Omental fat pad (tissue), 4 donors: ENCODE measurements around the gene FAM210A. TPM values are rescaled to one million over a fixed set of nuclear protein-coding genes. Genes with fewer than 3 reads are reported as not detected.
"Not testable (repeated sequence)": the region's sequence is repeated elsewhere in the genome, so short reads cannot be mapped to it uniquely, and the experiment has no call there.

ENCODE experiments used
- ATAC-seq: fragments of 150-250 bp; one replicate; pipeline ENCODE4 v1.9.1; 2016; ENCODE audit warnings: mild to moderate bottlenecking, moderate library complexity; ENCODE audit not compliant: low FRiP score
- DNase-seq: peaks from one replicate; pipeline ENCODE4 v3.0.0-alpha.2; 2019; ENCODE audit warnings: low spot score
- total RNA-seq, 4 donors: library from RNA; depleted of rRNA; stranded (reverse); fragments of >200 nt; gene quantifications; one replicate each; pipeline ENCODE4 v1.1.0, GENCODE V29; 2016
- TF ChIP-seq, protein P1 (sequence below), 3 donors: fragments of 450-650 bp; IDR thresholded peaks; one replicate each; pipeline ENCODE4 v1.5.1; 2016 to 2017; ENCODE audit warnings: antibody characterized with exemption in 3 of 3, mild to moderate bottlenecking in 3 of 3, moderate library complexity in 2 of 3

Gene FAM210A
- total RNA-seq, 4 donors from 2014 or later = 6.6 to 30.9 (median 15.8) TPM

DNA sequence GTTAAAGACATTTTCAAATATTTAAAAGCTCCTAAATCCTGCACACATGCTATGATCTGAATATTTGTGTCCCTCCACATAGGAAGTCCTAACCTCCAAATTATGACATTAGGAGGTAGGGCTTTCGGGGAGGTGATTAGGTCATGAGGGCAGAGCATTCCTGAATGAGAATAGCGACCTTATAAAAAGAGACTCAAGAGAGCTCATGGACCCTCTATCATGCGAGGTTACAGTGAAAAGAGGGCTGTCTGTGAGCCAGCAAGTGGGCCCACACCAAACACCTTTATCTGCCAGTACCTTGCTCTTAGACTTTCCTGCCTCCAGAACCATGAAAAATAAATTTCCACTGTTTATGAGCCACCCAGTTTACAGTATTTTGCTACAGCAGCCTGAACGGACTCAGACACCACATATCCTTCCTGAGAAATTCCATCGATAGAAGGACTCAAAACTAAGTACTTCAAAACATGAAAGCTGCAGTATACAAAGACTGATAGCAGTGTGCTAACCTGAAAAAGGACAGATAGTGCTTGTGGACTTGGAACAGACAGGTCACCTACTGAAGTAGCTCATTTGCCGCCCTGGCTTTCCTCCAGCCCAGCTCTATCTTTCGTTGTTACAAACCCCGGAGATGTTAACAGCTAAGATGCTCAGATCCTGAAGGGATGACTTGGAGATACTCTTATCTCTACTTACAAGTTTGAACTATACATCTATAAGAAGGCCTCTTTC, 13.8 kb downstream of the FAM210A start:
- no peak for ATAC-seq
- TF ChIP-seq, protein P1, sequence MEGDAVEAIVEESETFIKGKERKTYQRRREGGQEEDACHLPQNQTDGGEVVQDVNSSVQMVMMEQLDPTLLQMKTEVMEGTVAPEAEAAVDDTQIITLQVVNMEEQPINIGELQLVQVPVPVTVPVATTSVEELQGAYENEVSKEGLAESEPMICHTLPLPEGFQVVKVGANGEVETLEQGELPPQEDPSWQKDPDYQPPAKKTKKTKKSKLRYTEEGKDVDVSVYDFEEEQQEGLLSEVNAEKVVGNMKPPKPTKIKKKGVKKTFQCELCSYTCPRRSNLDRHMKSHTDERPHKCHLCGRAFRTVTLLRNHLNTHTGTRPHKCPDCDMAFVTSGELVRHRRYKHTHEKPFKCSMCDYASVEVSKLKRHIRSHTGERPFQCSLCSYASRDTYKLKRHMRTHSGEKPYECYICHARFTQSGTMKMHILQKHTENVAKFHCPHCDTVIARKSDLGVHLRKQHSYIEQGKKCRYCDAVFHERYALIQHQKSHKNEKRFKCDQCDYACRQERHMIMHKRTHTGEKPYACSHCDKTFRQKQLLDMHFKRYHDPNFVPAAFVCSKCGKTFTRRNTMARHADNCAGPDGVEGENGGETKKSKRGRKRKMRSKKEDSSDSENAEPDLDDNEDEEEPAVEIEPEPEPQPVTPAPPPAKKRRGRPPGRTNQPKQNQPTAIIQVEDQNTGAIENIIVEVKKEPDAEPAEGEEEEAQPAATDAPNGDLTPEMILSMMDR (IDR thresholded peaks at IDR 0.05) = no peak

DNA sequence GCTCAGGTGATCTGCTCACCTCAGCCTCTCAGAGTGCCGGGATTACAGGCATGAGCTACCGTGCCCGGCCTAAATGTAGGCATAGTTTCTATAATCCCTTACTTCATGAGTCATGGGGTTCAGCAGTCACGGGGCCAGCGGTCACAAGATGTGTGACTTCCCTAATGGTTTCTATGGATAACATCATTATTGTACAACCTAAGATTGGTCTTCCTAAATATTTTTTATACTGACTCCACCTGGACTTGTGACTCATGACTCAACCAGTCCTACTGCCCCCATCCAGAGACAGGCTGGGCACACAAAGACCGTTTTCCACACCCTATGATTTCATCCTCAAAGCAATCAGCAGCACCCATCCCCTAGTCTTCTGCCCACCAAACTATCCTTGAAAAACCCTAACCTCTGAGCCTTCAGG, 15.9 kb downstream of the FAM210A start:
- TF ChIP-seq, protein P1 (IDR thresholded peaks at IDR 0.05) = no peak
- DNase-seq (no peak), ATAC-seq (no peak)

More for the DNA sequence above, 13.8 kb downstream of the FAM210A start:
- DNase-seq = no peak

DNA sequence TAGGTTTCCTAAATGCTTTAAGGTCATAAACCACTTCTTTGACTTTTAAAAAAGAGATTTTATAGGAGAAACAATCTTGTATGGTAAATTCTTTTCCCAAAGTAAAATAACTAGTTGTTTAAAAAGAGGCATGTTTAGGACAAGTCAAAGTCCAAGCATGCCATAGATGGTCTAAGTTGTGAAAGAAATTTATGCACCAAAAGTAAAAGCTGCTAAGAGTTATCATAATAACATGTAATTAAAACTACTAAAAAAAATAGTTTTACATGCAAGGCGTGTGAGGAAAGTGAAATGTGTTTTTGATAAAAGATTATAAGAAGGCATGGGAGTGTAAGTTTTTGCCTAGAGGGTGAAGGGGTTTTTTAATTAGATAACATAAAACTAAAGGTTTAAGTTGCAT, 22.5 kb downstream of the FAM210A start:
- DNase-seq = no peak
- ATAC-seq = no peak
- TF ChIP-seq, protein P1 (IDR thresholded peaks at IDR 0.05) = no peak

DNA sequence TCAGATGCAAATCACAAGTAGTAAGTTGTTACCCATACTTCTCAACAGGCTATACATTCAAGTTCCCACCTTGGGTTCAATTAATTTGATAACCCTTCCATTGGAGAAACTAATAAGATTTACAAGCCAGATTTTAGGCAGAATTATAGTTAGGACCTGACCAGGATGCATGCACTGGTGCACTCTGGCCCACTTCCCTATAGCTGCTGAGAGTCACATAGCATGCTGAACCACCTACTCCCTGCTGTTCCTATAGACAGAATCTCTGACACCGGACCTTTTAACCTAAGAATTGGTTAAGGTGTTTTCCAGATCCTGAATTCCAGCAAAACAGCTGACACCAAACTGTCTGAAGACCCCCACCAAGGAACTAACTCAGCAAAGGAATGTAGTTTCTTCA, 26.2 kb downstream of the FAM210A start:
- TF ChIP-seq, protein P1 (IDR thresholded peaks at IDR 0.05) = no peak
- no peak for DNase-seq
- ATAC-seq = no peak

DNA sequence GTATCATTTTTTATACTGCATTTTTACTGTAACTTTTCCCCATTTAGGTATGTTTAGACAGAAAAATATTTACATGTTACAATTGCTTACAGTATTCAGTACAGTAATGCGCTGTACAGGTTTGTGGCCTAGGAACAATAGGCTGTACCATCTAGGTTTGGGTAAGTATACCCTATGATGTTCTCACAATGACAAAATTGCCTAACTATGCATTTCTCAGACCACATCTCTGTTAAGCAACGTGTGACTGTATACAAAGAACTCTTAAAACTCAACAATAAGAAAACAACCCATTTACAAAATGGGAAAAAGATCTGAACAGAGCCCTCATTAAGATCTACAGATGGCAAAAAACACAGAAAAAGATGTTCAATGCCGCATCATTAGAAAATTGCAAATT, 29.4 kb downstream of the FAM210A start:
- TF ChIP-seq, protein P1 (IDR thresholded peaks at IDR 0.05) = no peak
- no peak for DNase-seq
- ATAC-seq = no peak

DNA sequence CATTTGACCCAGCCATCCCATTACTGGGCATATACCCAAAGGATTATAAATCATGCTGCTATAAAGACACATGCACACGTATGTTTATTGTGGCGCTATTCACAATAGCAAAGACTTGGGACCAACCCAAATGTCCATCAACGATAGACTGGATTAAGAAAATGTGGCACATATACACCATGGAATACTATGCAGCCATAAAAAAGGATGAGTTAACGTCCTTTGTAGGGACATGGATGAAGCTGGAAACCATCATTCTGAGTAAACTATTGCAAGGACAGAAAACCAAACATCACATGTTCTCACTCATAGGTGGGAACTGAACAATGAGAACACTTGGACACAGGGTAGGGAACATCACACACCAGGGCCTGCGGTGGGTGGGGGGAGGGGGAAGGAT, 31.0 kb downstream of the FAM210A start:
- ATAC-seq, DNase-seq: not testable (repeated sequence)

DNA sequence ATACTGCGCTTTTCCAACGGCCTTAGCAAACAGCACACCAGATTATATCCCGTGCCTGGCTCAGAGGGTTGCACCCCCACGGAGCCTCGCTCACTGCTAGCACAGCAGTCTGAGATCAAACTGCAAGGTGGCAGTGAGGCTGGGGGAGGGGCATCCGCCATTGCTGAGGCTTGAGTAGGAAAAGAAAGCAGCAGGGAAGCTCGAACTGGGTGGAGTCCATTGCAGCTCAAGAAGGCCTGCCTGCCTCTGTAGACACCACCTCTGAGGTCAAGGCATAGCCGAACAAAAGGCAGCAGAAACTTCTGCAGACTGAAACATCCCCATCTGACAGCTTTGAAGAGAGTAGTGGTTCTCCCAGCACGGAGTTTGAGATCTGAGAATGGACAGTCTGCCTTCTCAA, 36.3 kb downstream of the FAM210A start:
- ATAC-seq, DNase-seq: not testable (repeated sequence)
